ENCODE data around the gene MYO3B.

GRCh38 chr2:170586571-170587095 lies 408.7 kb downstream of the MYO3B start:
- TF ChIP-seq CTCF (IDR thresholded peaks at IDR 0.05) (no peak), POLR2A (IDR thresholded peaks at IDR 0.05) (no peak)

Measured in prostate gland (tissue), 2 donors.